Activated CD8-positive, alpha-beta T cell treated with anti-CD3 and anti-CD28 coated beads for 36 hours (primary cell): ENCODE data around the gene PNMA8B. TPM values are rescaled to one million over a fixed set of nuclear protein-coding genes. Genes with fewer than 3 reads are reported as not detected.

Experiments used
- ATAC-seq: fragments of 200-7000 bp; cut with Tn5 transposase; one replicate; pipeline ENCODE4 v1.10.0; 2021; ENCODE audit warnings: mild to moderate bottlenecking, moderate library complexity
- CTCF ChIA-PET: fragments of 350-600 bp; sonication (Branson Sonifier 250); formaldehyde crosslinking; loops from one replicate; lab custom pipeline; 2021; ENCODE audit warnings: antibody characterized with exemption; lab: Charles Lee
- POLR2A ChIA-PET: fragments of 350-600 bp; sonication (Branson Sonifier 250); formaldehyde crosslinking; loops from one replicate; lab custom pipeline; 2021; ENCODE audit warnings: antibody characterized with exemption; lab: Charles Lee
- DNase-seq: peaks from one replicate; pipeline ENCODE4 v3.0.0-alpha.2; 2020
- H3K27ac Mint-ChIP-seq: one replicate; pipeline ENCODE4 v1.8.0; 2021; ENCODE audit warnings: mild to moderate bottlenecking, mixed read lengths
- H3K27me3 Mint-ChIP-seq: one replicate; pipeline ENCODE4 v1.8.0; 2021; ENCODE audit warnings: mixed read lengths
- H3K36me3 Mint-ChIP-seq: one replicate; pipeline ENCODE4 v1.8.0; 2021; ENCODE audit warnings: low read depth, mixed read lengths
- H3K4me1 Mint-ChIP-seq: one replicate; pipeline ENCODE4 v1.8.0; 2021; ENCODE audit warnings: low read depth, mixed read lengths
- H3K4me3 Mint-ChIP-seq: one replicate; pipeline ENCODE4 v1.8.0; 2021; ENCODE audit warnings: mild to moderate bottlenecking, moderate library complexity, mixed read lengths
- H3K9me3 Mint-ChIP-seq: one replicate; pipeline ENCODE4 v1.8.0; 2021; ENCODE audit warnings: mixed read lengths
- CTCF ChIP-seq: fragments of 200-600 bp; IDR thresholded peaks from one replicate; pipeline ENCODE4 v1.8.0; 2022; ENCODE audit warnings: antibody characterized with exemption, mild to moderate bottlenecking
- intact Hi-C: fragments of 100-400 bp; cut with micrococcal nuclease; formaldehyde crosslinking; loops from one replicate; pipeline ENCODE4 v1.10.0; 2022
- total RNA-seq, 2 experiments: library from RNA; stranded (reverse); gene quantifications; one replicate each; pipeline ENCODE4 v1.2.3, GENCODE V29; 2021

PNMA8B gene
- total RNA-seq, 2 experiments from 2014 or later, result not detected

DNA sequence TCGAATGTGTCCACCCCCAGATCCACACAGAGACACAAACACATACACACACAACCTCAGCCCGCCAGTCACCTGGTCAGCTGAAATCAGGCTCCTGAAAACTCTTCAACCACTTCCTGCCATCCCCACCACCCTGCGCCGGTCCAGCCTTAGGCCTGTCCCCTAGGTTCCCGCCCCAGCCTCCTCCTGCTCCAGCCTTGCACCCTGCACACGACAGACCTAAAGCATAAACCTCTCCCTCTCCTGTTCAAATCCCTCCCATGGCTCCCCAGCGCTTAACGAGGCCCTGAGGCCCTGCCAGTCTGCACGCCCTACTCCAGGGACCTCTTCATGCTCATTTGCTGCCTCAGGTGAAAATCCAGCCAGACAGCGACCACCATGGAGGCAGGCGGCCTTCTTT, 7.1 kb downstream of the PNMA8B start:
- no peak for ATAC-seq
- ChIA-PET POLR2A (no interaction called here), CTCF (interaction anchor here (1.0 to 2.9 kb wide), 12 partner anchors 20 to 207 kb away, joined by 3 to 38 read pairs (median 7); no protein-coding TSS in a partner anchor)
- H3K36me3 Mint-ChIP-seq, result no peaks in the 10 kb centered on the region
- peaks cover 66% of the 10 kb centered on the region for H3K27me3 Mint-ChIP-seq
- DNase-seq, result no peak
- intact Hi-C loops, result loop anchor here (2.0 kb wide), 1 partner anchor 86 kb away; no protein-coding TSS in a partner anchor
- no peak overlapping the region for H3K4me3 Mint-ChIP-seq
- TF ChIP-seq CTCF, result no peak
- H3K4me1 Mint-ChIP-seq, result peaks cover 10% of the 10 kb centered on the region
- H3K27ac Mint-ChIP-seq, result no peak overlapping the region
- H3K9me3 Mint-ChIP-seq, result no peaks in the 10 kb centered on the region

DNA sequence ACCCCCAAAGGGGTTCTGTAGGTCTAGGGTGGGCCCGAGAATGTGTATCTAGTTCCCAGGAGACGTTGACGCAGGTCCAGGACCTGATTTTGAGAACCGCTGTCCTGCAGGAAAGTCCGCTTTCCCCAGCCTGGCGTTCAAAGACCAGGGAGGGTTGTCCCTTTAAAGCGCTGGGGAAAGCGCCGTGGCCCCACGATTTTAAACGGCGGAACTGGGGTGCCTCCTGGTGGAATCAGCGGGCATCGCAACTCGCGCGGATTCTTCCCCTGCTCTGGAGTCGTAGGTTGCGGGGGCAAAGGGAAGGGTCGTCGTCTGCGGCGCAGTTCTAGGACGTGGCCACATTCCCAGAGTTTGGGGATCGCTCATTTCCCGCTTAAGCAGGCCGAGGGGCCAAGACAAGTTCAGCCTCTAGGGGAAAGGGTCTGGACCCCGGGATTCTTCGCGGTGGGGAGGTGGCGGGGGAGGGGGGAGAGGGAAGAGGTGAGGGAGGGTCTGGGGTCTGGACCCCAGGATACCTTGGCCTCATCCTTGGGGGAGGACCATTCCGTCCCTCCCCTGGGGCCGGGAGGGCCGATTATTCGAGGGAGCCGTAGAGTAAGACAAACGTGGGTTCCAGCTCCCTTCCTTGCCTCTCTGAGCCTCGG, 7.7 kb downstream of the PNMA8B start:
- H3K4me1 Mint-ChIP-seq, result peaks cover 10% of the 10 kb centered on the region
- TF ChIP-seq CTCF, result peak; percentile 87
- H3K27me3 Mint-ChIP-seq, result peaks cover 67% of the 10 kb centered on the region
- intact Hi-C loops, result loop anchor here (2.0 kb wide), 1 partner anchor 85 kb away; no protein-coding TSS in a partner anchor
- CTCF ChIA-PET, result interaction anchor here (1.0 to 2.9 kb wide), 17 partner anchors 21 to 208 kb away, joined by 3 to 38 read pairs (median 6); no protein-coding TSS in a partner anchor
- POLR2A ChIA-PET, result interaction anchor here (0.8 kb wide), 1 partner anchor 23 kb away, joined by 3 read pairs; no protein-coding TSS in a partner anchor
- H3K27ac Mint-ChIP-seq, result no peak overlapping the region
- ATAC-seq (peak; percentile 80), DNase-seq (peak; percentile 83)
- no peak overlapping the region for H3K4me3 Mint-ChIP-seq
- H3K36me3 Mint-ChIP-seq, result no peaks in the 10 kb centered on the region
- no peaks in the 10 kb centered on the region for H3K9me3 Mint-ChIP-seq

GRCh38 chr19:46487178-46487801, 8.4 kb downstream of the PNMA8B start:
- Mint-ChIP-seq H3K4me1 (peaks cover 10% of the 10 kb centered on the region), H3K27ac (no peak overlapping the region), H3K4me3 (no peak overlapping the region), H3K9me3 (no peaks in the 10 kb centered on the region), H3K36me3 (no peaks in the 10 kb centered on the region), H3K27me3 (peaks cover 71% of the 10 kb centered on the region)
- CTCF ChIA-PET, result interaction anchor here (1.0 to 2.9 kb wide), 12 partner anchors 21 to 207 kb away, joined by 3 to 38 read pairs (median 7); no protein-coding TSS in a partner anchor
- no peak for TF ChIP-seq CTCF
- ATAC-seq (no peak), DNase-seq (no peak)
- intact Hi-C loops, result no loop called here
- POLR2A ChIA-PET, result interaction anchor here (0.7 to 0.8 kb wide), 2 partner anchors 22 to 92 kb away, joined by 3 read pairs; no protein-coding TSS in a partner anchor

DNA sequence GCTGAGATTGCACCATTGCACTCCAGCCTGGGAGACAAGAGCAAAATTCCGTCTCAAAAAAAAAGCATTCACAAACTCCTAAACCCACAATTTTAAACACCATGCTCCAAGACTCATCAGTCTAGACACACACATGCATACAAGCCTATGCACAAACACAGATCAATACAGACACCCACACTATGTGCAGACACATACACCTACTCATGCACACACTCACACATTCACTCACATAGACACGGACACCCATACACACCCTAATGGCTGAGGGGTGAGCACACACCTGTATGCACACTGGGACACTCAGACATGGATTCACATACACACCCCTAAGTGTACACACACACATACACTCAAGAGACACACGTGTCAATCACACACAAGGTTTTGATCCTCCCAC, 9.3 kb downstream of the PNMA8B start:
- TF ChIP-seq CTCF, result no peak
- POLR2A ChIA-PET, result no interaction called here
- H3K9me3 Mint-ChIP-seq, result no peaks in the 10 kb centered on the region
- no peaks in the 10 kb centered on the region for H3K36me3 Mint-ChIP-seq
- peaks cover 70% of the 10 kb centered on the region for H3K27me3 Mint-ChIP-seq
- H3K4me3 Mint-ChIP-seq, result no peak overlapping the region
- intact Hi-C loops, result no loop called here
- no peak overlapping the region for H3K27ac Mint-ChIP-seq
- CTCF ChIA-PET, result no interaction called here
- H3K4me1 Mint-ChIP-seq, result peaks cover 10% of the 10 kb centered on the region
- ATAC-seq (no peak), DNase-seq (no peak)
